ENCODE results near the gene KISS1R.

DNA sequence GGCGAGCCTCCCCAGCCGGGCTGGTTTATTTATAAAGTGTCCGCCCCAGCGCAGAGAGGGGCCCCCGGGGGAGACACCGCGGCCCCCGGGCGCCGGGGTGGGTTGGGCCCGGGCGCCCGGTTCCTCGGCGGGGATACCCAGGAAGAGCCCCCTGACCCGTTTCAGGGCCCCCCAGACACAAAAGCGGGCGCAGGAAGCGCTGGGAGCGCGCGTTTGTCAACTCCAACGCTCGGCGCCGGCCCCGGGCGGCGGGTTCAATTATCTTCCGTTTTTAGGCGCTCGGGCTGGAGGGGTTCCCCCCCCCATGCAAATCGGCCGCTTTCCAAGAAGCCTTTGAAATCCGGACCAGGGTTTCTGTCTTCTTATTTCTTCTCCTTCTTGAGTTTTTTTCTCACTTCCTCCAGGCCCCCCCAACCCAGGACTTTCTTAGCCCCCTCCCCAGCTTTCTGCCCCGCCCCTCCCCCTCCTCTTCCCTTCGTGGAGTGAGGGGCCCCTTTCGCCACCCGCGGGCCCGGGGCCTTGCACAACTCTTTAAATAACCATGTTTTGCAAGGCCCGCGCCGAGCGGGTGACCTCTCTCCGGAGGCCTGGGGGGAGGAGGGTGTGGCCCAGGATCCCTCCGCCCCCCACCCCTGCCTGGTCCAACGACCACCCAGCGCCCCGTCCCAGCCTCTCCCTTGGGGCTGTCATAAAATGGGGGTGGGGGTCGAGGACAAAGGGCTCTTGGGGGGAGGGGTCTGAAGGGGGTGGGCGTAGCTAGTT is 9.6 kb downstream of the KISS1R start:
- TF ChIP-seq EZH2phosphoT487 (IDR thresholded peaks at IDR 0.05; ENCODE audit: low read depth) (no peak), CTCF (IDR thresholded peaks at IDR 0.05; ENCODE audit: low read depth, low read length) (no peak)
